ENCODE results near the gene ANO9.
"Not testable (repeated sequence)": the region's sequence is repeated elsewhere in the genome, so short reads cannot be mapped to it uniquely, and the experiment has no call there.

Gene ANO9

GRCh38 chr11:416051-416756 is 25.6 kb downstream of the ANO9 start:
- no peak for DNase-seq (ENCODE audit: low spot score)

DNA sequence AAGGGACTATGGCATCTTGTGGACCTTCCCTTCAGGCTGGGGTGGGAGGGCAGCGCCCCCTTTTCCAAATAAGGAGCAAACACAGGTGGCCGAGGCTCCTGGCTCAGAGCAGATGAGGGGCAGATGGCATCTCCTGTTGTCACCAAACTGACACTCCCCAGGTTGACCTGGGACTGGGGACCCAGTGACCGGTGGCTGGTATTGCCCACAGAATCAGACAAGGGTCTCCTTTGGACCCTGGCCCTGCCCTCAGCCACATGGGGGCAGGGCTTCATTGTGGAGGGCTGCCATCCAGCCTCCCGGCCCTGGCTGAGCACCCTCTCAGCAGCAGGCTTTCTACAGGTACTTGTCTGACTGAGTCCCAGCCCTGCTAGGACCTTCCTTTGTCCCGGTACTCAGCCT is 26.2 kb downstream of the ANO9 start:
- DNase-seq (ENCODE audit: low spot score), result no peak

GRCh38 chr11:414318-414857 is 27.4 kb downstream of the ANO9 start:
- no peak for DNase-seq (ENCODE audit: low spot score)

- no peak for DNase-seq (ENCODE audit: low spot score)
Observed at GRCh38 chr11:413120-414081, 28.4 kb downstream of the ANO9 start.

GRCh38 chr11:412641-413119 is 29.1 kb downstream of the ANO9 start:
- DNase-seq (ENCODE audit: low spot score), result no peak

DNA sequence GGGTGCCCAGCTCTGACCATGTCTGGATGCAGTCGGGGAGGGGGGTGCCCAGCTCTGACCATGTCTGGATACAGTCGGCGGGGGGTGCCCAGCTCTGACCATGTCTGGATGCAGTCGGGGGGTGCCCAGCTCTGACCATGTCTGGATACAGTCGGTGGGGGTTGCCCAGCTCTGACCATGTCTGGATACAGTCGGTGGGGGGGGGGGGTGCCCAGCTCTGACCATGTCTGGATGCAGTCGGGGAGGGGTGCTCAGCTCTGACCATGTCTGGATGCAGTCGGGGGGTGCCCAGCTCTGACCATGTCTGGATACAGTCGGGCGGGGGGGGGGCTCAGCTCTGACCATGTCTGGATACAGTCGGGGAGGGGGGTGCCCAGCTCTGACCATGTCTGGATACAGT is 30.3 kb downstream of the ANO9 start:
- not testable (repeated sequence) for DNase-seq (ENCODE audit: low spot score)

DNA sequence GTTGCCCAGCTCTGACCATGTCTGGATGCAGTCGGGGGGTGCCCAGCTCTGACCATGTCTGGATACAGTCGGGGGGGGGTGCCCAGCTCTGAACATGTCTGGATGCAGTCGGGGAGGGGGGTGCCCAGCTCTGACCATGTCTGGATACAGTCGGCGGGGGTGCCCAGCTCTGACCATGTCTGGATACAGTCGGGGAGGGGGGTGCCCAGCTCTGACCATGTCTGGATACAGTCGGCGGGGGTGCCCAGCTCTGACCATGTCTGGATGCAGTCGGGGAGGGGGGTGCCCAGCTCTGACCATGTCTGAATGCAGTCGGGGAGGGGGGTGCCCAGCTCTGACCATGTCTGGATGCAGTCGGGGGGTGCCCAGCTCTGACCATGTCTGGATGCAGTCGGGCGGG is 31.1 kb downstream of the ANO9 start:
- DNase-seq (ENCODE audit: low spot score), result not testable (repeated sequence)

- no peak for DNase-seq (ENCODE audit: low spot score)
Observed at GRCh38 chr11:409600-410483, 32.0 kb downstream of the ANO9 start.

DNA sequence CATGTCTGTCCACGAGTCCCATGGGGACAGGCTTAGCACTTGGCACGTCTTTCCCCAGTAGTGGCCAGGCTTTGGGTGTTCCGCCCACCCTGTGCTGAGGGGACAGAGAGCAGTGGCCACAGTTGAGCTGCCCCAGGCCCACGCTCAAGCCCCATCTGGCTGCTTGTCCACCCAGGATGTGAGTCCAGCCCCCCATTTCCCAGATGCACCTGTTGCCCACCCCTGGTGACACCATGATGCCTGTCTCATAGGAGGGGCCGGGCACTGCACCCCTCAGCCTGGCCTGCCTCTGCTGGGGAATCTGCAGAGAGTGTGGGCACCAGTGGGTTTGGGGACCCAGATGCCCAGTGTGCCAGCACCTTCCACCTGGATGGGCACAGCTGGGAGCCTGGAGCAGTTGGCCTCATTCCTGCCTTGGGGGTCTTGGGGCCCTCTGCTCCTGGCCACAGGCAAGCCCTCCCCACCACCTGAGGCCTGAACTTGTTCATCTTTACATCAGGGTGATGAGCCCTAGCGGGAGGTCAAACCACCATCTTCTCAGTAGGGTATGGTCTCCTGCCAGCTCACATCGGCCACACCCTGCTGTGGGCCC is 32.7 kb downstream of the ANO9 start:
- no peak for DNase-seq (ENCODE audit: low spot score)

DNA sequence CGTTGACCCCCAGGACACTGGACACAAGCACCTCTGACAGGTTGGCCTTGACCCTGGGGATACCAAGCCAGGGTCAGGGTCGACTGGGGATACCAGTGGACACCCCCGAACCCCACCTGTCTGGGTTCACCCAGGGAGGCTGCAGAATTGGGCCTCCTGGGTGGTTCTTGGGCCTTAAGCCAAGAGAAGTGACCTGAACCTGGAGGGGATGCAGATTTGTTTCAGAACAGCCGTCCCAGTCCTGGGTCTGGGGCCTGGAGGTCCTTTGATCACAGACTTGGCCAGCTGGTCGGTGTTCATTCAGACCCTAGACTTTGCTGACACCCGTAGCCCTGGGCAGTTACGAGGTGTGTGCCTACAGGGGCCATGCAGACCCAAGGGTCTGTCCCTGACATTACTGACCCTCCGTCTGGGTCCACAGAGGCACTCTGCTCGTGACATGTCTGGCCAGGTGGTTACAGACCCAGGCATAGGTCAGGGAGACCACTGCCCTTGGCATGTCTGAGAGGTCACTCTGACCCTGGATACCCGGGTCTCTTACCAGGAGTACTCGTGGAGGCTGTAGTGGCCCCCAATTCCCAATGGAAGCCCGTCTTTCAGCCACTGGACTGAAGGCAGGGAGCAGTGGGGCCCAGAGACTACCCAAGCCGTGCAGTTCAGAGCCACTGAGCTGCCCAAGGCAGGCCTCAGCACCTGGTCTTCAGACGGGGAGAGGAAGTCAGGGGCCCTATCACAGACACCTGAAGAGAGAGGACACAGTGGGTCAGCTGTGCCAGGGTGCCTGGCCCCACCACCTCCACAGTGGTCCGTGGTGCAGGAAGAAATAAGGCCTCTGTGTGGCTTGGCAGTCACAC is 33.4 kb downstream of the ANO9 start:
- no peak for DNase-seq (ENCODE audit: low spot score)

DNA sequence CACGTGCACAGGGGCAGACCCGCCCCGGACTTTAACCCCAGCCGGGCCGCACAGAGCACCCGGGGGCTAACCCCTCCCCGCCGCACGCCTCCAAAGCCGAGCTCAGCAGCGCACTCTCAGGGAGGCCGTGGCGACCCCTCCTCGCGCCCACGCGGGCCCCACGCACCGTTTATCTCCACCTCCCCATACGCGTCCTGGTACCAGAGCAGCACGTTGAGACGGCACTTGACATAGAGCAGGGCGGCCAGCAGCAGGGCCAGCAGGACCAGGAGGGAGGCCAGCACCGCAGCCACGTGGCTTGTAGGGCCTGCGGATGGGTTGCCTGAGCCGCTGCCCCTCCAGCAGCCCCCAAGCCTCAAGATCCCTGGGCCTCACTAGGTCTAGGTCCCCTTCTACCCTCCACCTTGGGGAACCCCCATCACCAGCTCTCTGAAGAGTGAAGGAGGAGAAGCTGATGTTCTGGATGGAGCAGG is 34.1 kb downstream of the ANO9 start:
- no peak for DNase-seq (ENCODE audit: low spot score)

- DNase-seq (ENCODE audit: low spot score), result peak; percentile 91
Observed at GRCh38 chr11:406796-407650, 34.8 kb downstream of the ANO9 start.

GRCh38 chr11:405954-406795 is 35.6 kb downstream of the ANO9 start:
- no peak for DNase-seq (ENCODE audit: low spot score)

DNA sequence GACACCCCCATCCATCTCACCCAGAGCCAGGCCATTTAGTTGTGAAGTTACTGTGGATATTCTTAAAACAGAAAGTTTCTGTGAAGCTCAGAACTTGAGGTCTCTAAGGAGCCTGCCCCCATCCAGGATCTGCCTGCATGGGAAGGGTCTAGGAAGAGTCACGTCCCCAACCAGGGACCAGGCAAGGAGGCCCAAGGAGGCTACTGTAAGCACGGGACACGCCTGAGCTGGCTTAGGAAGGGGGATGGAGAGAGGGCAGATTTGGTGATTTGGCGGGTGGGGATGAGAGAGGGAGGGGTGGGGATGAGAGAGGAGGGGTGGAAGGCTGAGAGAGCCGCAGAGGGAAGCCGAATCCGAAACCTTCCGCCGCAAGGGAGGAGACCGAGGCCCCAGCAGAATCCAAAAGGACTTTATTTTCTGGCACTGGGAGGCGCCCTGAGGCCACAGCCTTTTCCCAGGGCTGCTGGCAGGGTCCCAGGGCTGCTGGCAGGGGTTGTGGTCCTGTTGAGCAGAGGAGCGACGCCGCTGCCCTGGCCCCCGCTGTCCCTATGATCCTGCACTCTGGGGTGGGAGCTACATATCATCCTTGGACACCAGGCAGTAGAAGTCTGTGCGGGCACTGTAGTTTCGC is 36.4 kb downstream of the ANO9 start:
- no peak for DNase-seq (ENCODE audit: low spot score)

GRCh38 chr11:404551-405264 is 37.1 kb downstream of the ANO9 start:
- DNase-seq (ENCODE audit: low spot score), result no peak

DNA sequence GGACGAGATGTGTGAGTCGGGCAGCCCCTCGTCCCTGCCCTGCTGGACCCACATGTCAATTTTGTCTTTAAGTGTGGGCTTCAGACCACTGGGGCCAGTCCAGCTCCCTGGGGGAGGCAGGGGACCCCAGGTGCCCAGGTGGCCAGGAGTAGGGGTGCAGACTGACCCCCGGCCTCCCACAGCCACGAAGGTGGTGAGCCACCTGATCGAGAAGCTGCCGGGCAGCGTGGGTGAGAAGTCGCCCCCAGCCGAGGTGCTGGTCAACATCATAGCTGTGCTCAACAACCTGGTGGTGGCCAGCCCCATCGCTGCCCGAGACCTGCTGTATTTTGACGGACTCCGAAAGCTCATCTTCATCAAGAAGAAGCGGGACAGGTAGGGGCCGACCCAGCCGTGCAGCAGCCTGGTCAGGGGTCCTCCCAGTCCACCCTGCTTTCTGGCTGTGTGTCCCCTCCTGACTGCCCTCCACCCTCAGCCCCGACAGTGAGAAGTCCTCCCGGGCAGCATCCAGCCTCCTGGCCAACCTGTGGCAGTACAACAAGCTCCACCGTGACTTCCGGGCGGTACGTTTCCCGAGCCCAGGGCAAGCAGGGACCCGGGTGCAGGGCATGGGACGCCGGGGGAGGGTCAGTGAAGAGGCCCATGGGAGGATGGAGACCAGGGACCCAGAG is 37.9 kb downstream of the ANO9 start:
- no peak for DNase-seq (ENCODE audit: low spot score)

Data from germinal center (tissue), 1 donor.